Trophoblast cell (in vitro differentiated cells and primary cell): ENCODE data around the gene TPRX1.

ENCODE experiments used
- DNase-seq, 2 donors: peaks; one replicate each; pipeline ENCODE4 v3.0.0-alpha.2; 2016
- H2AFZ ChIP-seq: 2 replicates; pipeline ENCODE4 v1.6.1; 2013; ENCODE audit warnings: low read length, moderate library complexity, mild to moderate bottlenecking; ENCODE audit not compliant: insufficient read depth, poor library complexity
- H2AK5ac ChIP-seq: 2 replicates; pipeline ENCODE4 v1.6.1; 2013; ENCODE audit warnings: mild to moderate bottlenecking, low read length
- H2BK120ac ChIP-seq: 2 replicates; pipeline ENCODE4 v1.6.1; 2013; ENCODE audit warnings: low read length, mild to moderate bottlenecking, moderate library complexity; ENCODE audit not compliant: insufficient read depth, poor library complexity
- H2BK12ac ChIP-seq: 2 replicates; pipeline ENCODE4 v1.6.1; 2013; ENCODE audit warnings: mild to moderate bottlenecking, low read length, moderate library complexity
- H2BK5ac ChIP-seq: 2 replicates; pipeline ENCODE4 v1.6.1; 2013; ENCODE audit warnings: low read length, low read depth, moderate library complexity, mild to moderate bottlenecking; ENCODE audit not compliant: poor library complexity
- H3K14ac ChIP-seq: 2 replicates; pipeline ENCODE4 v1.6.1; 2013; ENCODE audit warnings: mild to moderate bottlenecking, low read length
- H3K18ac ChIP-seq: 2 replicates; pipeline ENCODE4 v1.6.1; 2013; ENCODE audit warnings: mild to moderate bottlenecking, low read length
- H3K23ac ChIP-seq: 2 replicates; pipeline ENCODE4 v1.6.1; 2013; ENCODE audit warnings: low read length
- H3K27ac ChIP-seq: 2 replicates; pipeline ENCODE4 v1.5.1; 2013; ENCODE audit warnings: low read depth, mild to moderate bottlenecking, inconsistent platforms, low read length, moderate library complexity
- H3K27me3 ChIP-seq: 2 replicates; pipeline ENCODE4 v1.6.1; 2013; ENCODE audit warnings: inconsistent platforms, mild to moderate bottlenecking, low read length, moderate library complexity; ENCODE audit not compliant: insufficient read depth
- H3K36me3 ChIP-seq, 2 experiments: 1 replicate in 1 of 2; 2 replicates in 1 of 2; pipeline ENCODE4 v1.6.1; 2013; ENCODE audit warnings: low read length in 2 of 2, mild to moderate bottlenecking in 2 of 2, moderate library complexity in 1 of 2; ENCODE audit not compliant: insufficient read depth in 2 of 2, control insufficient read depth in 1 of 2
- H3K4ac ChIP-seq: 2 replicates; pipeline ENCODE4 v1.6.1; 2013; ENCODE audit warnings: low read depth, mild to moderate bottlenecking, low read length, moderate library complexity
- H3K4me1 ChIP-seq, 2 experiments: 1 replicate in 1 of 2; 2 replicates in 1 of 2; pipeline ENCODE4 v1.6.1; 2013; ENCODE audit warnings: low read length in 2 of 2, mild to moderate bottlenecking in 2 of 2, moderate library complexity in 1 of 2; ENCODE audit not compliant: insufficient read depth in 2 of 2, control insufficient read depth in 1 of 2
- H3K4me2 ChIP-seq: 2 replicates; pipeline ENCODE4 v1.6.1; 2013; ENCODE audit warnings: inconsistent platforms, mild to moderate bottlenecking, low read length, moderate library complexity
- H3K4me3 ChIP-seq: 2 replicates; pipeline ENCODE4 v1.5.1; 2013; ENCODE audit warnings: mild to moderate bottlenecking, low read depth, low read length, inconsistent platforms
- H3K79me1 ChIP-seq: one replicate; pipeline ENCODE4 v1.6.1; 2013; ENCODE audit warnings: low read length
- H3K79me2 ChIP-seq: 2 replicates; pipeline ENCODE4 v1.6.1; 2013; ENCODE audit warnings: low read length, mild to moderate bottlenecking; ENCODE audit not compliant: control insufficient read depth, insufficient read depth, poor library complexity
- H3K9ac ChIP-seq: 2 replicates; pipeline ENCODE4 v1.6.1; 2013; ENCODE audit warnings: mild to moderate bottlenecking, low read length
- H3K9me3 ChIP-seq: 2 replicates; pipeline ENCODE4 v1.6.1; 2013; ENCODE audit warnings: low read depth, mild to moderate bottlenecking, control low read depth, inconsistent platforms, low read length; ENCODE audit not compliant: insufficient read depth
- H4K12ac ChIP-seq: 2 replicates; pipeline ENCODE4 v1.6.1; 2013; ENCODE audit warnings: low read depth, mild to moderate bottlenecking, low read length, moderate library complexity
- H4K8ac ChIP-seq: 2 replicates; pipeline ENCODE4 v1.6.1; 2013; ENCODE audit warnings: low read depth, mild to moderate bottlenecking, low read length, moderate library complexity
- H4K91ac ChIP-seq: one replicate; pipeline ENCODE4 v1.6.1; 2013; ENCODE audit warnings: low read depth, mild to moderate bottlenecking, low read length, moderate library complexity
- WGBS: extraction: QIAGEN DNeasy Blood & Tissue Kit; methylation state at CpG from one replicate; pipeline ENCODE4 v1.1.7; 2013; ENCODE audit warnings: missing lambda C conversion rate; ENCODE audit not compliant: insufficient read length, insufficient coverage; ENCODE audit errors: extremely low coverage; 5-methylcytosine and 5-hydroxymethylcytosine counted together

TPRX1 gene

GRCh38 chr19:47842941-47843340 lies 38.6 kb upstream of the TPRX1 start:
- H3K18ac ChIP-seq: no peak overlapping the region
- no peak overlapping the region for H2AK5ac ChIP-seq
- no peak overlapping the region for H3K4me2 ChIP-seq
- H2BK120ac ChIP-seq: no peak overlapping the region
- no peak for DNase-seq
- H3K4ac ChIP-seq: no peak overlapping the region
- H4K91ac ChIP-seq: no peak overlapping the region
- H3K23ac ChIP-seq: no peak overlapping the region
- WGBS: no CpG with 5 or more reads among the region's 5 CpGs
- H4K12ac ChIP-seq: no peak overlapping the region
- H3K27me3 ChIP-seq: no peaks in the 10 kb centered on the region
- H3K9ac ChIP-seq: no peak overlapping the region
- H4K8ac ChIP-seq: no peak overlapping the region
- no peak overlapping the region for H3K4me3 ChIP-seq
- H3K14ac ChIP-seq: no peak overlapping the region
- no peak overlapping the region for H2BK5ac ChIP-seq
- H3K36me3 ChIP-seq: no peaks in the 10 kb centered on the region
- H2AFZ ChIP-seq: no peak overlapping the region
- no peaks in the 10 kb centered on the region for H3K79me1 ChIP-seq
- H3K27ac ChIP-seq: no peak overlapping the region
- H2BK12ac ChIP-seq: no peak overlapping the region
- H3K4me1 ChIP-seq: no peaks in the 10 kb centered on the region
- H3K9me3 ChIP-seq: no peaks in the 10 kb centered on the region
- no peaks in the 10 kb centered on the region for H3K79me2 ChIP-seq

GRCh38 chr19:47839913-47840312 lies 35.6 kb upstream of the TPRX1 start:
- Histone ChIP-seq H2AFZ (no peak overlapping the region), H3K36me3 (no peaks in the 10 kb centered on the region), H3K9ac (no peak overlapping the region), H3K18ac (no peak overlapping the region), H2BK120ac (no peak overlapping the region), H4K12ac (no peak overlapping the region), H2AK5ac (no peak overlapping the region), H3K9me3 (no peaks in the 10 kb centered on the region), H3K79me1 (no peaks in the 10 kb centered on the region), H4K8ac (no peak overlapping the region), H3K23ac (no peak overlapping the region), H3K4me3 (no peak overlapping the region), H3K4ac (no peak overlapping the region), H3K4me1 (no peaks in the 10 kb centered on the region), H3K14ac (no peak overlapping the region), H4K91ac (no peak overlapping the region), H3K79me2 (no peaks in the 10 kb centered on the region), H2BK5ac (no peak overlapping the region), H3K4me2 (no peak overlapping the region), H3K27ac (no peak overlapping the region), H3K27me3 (no peaks in the 10 kb centered on the region), H2BK12ac (no peak overlapping the region)
- WGBS: no CpG with 5 or more reads among the region's 10 CpGs
- DNase-seq: no peak

GRCh38 chr19:47839411-47839810 lies 35.1 kb upstream of the TPRX1 start:
- H2BK5ac ChIP-seq: no peak overlapping the region
- no peak for DNase-seq
- WGBS: no CpG with 5 or more reads among the region's 16 CpGs

GRCh38 chr19:47836038-47836437 lies 31.7 kb upstream of the TPRX1 start:
- Histone ChIP-seq H4K91ac (no peak overlapping the region), H3K9ac (no peak overlapping the region), H2AK5ac (no peak overlapping the region), H2BK12ac (no peak overlapping the region), H3K4ac (no peak overlapping the region), H2AFZ (no peak overlapping the region), H4K8ac (no peak overlapping the region), H2BK5ac (no peak overlapping the region), H3K9me3 (no peaks in the 10 kb centered on the region), H3K4me3 (no peak overlapping the region), H3K79me1 (no peaks in the 10 kb centered on the region), H3K36me3 (no peaks in the 10 kb centered on the region), H3K4me1 (no peaks in the 10 kb centered on the region), H3K14ac (no peak overlapping the region), H3K18ac (no peak overlapping the region), H3K23ac (no peak overlapping the region), H3K79me2 (no peaks in the 10 kb centered on the region), H3K4me2 (no peak overlapping the region), H3K27ac (no peak overlapping the region), H3K27me3 (no peaks in the 10 kb centered on the region), H2BK120ac (no peak overlapping the region), H4K12ac (no peak overlapping the region)
- no CpG with 5 or more reads among the region's 8 CpGs for WGBS
- DNase-seq: no peak

More at GRCh38 chr19:47839411-47839810, 35.1 kb upstream of the TPRX1 start:
- H3K27ac ChIP-seq: no peak overlapping the region
- no peaks in the 10 kb centered on the region for H3K79me2 ChIP-seq
- no peak overlapping the region for H2BK120ac ChIP-seq
- no peaks in the 10 kb centered on the region for H3K9me3 ChIP-seq
- no peaks in the 10 kb centered on the region for H3K79me1 ChIP-seq
- no peaks in the 10 kb centered on the region for H3K36me3 ChIP-seq
- H3K23ac ChIP-seq: no peak overlapping the region
- no peak overlapping the region for H3K4me3 ChIP-seq
- H3K27me3 ChIP-seq: no peaks in the 10 kb centered on the region
- no peak overlapping the region for H3K14ac ChIP-seq
- H3K4me1 ChIP-seq: no peaks in the 10 kb centered on the region
- no peak overlapping the region for H4K8ac ChIP-seq
- no peak overlapping the region for H4K91ac ChIP-seq
- H3K4ac ChIP-seq: no peak overlapping the region
- H2BK12ac ChIP-seq: no peak overlapping the region
- no peak overlapping the region for H4K12ac ChIP-seq
- H3K18ac ChIP-seq: no peak overlapping the region
- no peak overlapping the region for H3K4me2 ChIP-seq
- no peak overlapping the region for H2AFZ ChIP-seq
- no peak overlapping the region for H2AK5ac ChIP-seq
- H3K9ac ChIP-seq: no peak overlapping the region
